HG03575 (cell line): Measurements from ENCODE around the gene AR.
"Not testable (repeated sequence)": the region's sequence is repeated elsewhere in the genome, so short reads cannot be mapped to it uniquely, and the experiment has no call there.

Experiments used
- ATAC-seq: cut with Tn5 transposase; IDR thresholded peaks from one replicate; pipeline ENCODE4 v1.9.1; 2021; ENCODE audit not compliant: unreplicated experiment, insufficient number of reproducible peaks, low FRiP score; ENCODE audit errors: extremely low read depth

The AR gene

GRCh38 chrX:67619253-67619652, 75.4 kb downstream of the AR start:
- no peak for ATAC-seq

DNA sequence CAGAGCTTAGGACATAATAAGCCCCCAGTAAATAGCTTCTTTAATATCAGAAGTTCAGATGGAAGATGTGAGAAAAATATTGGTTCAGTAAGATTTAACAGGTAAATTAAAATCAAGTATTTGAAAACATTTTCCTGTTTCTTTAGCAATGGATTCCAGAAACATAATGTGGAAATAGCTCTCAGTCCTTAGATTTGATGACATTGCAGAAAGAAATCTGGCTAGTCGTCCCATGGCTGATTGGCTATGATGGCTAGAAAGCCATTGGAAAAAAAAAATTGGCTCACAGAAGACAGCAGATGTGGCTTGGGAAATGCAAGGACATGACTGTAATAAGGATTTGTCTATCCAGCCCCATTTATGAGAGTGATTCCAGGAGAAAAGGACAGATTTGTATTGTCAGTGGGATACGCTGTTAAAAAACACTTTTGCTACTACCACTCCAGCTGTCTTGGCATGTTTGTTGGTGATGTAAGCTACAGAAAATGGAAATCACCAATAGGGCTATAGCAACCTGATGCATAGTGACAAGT, 78.3 kb downstream of the AR start:
- no peak for ATAC-seq

DNA sequence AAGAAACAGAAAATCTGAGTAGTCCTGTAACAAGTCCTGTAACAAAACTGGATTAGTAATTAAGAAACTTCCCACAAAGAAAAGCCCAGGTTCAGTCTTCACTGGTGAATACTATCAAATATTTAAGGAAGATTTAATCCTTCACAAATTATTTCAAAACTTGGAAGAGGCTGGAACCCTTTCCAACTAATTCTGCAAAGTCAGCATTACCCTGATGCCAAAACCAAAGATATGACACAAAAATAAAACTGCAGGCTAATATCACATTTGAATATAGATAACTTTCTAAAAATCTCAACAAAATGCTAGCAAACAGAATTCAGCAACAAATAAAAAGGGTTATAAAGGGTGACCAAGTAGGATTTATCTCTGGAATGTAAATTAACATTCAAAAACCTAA, 80.5 kb downstream of the AR start:
- ATAC-seq: no peak

- no peak for ATAC-seq
Measured at GRCh38 chrX:67635424-67635823, 91.6 kb downstream of the AR start.

DNA sequence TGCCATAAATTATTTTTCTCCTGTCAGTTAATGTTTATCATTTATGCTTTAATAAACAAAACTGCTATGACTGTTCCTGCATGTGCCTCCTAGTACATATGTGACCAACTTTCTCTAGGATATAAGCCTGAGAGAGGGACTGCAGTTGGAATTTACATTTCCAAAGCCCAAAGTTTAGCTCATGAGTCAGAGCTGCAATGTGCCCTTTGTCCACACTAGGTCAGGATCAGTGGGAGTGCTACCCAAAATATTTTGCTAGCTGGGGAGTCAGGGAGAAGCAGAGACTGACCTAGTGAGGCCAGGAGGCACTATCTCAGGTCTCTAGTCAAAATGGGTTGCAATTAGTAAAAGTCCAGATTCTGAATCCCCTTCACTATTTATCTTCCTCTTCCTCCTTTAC, 92.7 kb downstream of the AR start:
- ATAC-seq: no peak

DNA sequence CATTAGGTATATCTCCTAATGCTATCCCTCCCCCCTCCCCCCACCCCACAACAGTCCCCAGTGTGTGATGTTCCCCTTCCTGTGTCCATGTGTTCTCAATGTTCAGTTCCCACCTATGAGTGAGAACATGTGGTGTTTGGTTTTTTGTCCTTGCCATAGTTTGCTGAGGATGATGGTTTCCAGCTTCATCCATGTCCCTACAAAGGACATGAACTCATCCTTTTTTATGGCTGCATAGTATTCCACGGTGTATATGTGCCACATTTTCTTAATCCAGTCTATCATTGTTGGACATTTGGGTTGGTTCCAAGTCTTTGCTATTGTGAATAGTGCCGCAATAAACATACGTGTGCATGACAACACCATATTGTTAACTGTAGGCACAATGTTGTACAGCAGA, 93.5 kb downstream of the AR start:
- ATAC-seq: not testable (repeated sequence)

DNA sequence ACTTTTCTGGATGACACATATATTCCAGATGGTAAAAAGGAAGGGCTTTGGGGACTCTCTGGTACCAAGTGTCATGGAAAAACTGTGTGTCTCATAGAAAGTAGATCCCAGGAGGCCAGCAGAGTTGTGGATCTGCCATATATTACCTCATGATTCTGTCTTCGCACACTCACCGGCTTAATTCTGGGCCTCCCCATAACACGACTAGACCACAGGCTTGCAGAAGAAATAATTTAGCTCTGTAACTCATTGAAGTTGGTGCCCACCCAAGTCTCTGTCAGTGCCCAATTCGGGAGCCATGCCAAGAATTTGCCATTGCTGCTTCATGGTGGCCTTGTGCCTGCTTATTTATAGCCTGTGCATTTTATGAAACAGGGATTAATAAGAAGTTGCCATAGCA, 104.5 kb downstream of the AR start:
- ATAC-seq: no peak

GRCh38 chrX:67651437-67652142, 107.8 kb downstream of the AR start:
- no peak for ATAC-seq

DNA sequence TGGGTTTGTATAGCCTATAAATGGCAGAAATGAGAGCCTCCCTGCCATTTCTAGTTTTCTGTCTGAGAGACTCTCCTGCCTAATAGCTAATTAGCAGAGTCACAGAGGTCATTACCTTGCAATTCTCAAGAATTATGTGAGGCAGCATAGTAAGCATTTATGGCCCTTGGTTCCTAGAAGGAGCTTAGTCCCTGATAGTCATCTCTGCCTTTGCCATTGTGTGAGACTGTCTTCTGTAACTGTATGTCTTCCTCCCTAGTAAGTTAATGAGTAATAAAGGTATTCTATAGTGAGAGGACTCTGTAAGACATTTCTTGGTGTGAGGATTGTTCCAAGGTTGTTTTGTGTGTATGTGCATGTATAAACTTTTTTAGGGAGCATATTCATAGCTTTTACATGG, 108.7 kb downstream of the AR start:
- no peak for ATAC-seq

GRCh38 chrX:67654301-67654700, 110.5 kb downstream of the AR start:
- no peak for ATAC-seq

DNA sequence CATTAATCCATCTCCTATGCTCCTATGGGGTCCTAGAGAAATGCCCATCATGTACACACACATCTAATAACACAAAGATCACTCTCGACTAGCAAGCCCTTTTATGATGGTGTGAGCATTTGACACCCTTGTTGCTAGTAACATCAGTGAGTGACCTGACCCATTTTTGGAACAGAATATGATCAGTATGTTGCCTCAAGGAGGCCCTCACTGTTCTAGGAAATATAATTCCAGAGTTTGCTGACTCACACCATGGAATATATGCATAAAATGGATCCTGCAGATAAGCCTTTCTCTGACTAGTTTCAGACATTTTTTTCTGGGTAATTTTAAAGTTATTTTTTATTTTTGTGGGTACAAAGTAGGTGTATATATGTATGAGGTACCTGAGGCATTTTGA, 121.8 kb downstream of the AR start:
- ATAC-seq: no peak

- ATAC-seq: not testable (repeated sequence)
Measured at GRCh38 chrX:67670717-67671116, 126.9 kb downstream of the AR start.

- no peak for ATAC-seq
Measured at GRCh38 chrX:67673741-67674274, 130.0 kb downstream of the AR start.

DNA sequence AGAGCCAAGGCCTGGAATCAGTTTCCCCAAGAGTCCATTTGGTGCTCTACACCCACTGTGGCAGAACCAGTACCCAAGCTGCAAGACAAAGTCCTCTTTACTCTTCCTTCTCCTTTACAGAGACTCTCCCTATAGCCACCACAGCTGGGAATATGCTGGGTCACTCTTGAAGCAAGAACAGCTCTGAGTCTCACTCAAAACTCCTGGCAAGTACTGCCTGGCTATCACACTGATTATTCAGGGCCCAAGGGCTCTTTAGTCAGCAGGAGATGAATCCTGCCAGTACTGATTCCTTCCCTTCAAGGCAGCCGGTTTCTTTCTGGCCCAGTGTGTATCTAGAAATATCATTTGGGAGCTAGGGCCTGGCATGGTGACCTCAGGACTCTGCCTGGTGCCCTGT, 130.9 kb downstream of the AR start:
- ATAC-seq: no peak

GRCh38 chrX:67684136-67684535, 140.3 kb downstream of the AR start:
- no peak for ATAC-seq

DNA sequence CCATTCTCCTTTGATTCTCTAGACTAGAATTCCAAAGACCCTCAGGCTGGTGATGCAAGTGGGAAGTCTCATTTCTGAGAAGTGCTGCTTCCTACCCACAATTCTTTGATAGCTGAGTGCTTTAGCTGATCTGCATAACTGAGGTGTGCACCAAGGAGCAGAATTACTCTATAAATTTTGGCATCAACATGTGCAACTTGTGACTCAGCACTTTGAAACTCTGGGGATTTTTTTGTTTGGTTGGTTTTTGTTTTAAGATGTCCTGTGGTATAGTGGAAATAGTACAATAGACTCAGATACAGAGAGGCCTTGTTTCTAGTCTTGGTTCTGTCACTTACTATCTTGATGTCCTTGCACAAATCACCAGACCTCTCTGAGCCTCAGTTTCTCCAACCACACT, 148.4 kb downstream of the AR start:
- no peak for ATAC-seq

DNA sequence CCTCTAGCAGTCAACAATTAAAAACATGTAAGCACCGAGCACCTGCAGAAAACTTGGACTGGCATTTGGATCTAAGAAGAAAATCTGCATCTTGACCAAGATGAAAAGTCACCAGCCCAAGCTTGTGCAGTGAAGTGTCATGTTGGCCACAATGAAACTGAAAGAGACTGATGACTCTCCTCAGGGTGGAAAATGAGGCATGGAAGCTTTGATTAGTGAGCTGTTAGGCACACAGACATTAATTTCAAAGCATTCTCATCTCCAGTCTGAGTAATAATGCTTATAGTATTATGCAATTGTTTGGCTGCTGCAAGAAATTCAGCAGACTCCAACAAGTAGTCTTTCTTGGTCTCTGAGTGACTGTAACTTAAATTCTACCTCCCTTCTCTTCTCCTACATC, 150.1 kb downstream of the AR start:
- ATAC-seq: no peak

DNA sequence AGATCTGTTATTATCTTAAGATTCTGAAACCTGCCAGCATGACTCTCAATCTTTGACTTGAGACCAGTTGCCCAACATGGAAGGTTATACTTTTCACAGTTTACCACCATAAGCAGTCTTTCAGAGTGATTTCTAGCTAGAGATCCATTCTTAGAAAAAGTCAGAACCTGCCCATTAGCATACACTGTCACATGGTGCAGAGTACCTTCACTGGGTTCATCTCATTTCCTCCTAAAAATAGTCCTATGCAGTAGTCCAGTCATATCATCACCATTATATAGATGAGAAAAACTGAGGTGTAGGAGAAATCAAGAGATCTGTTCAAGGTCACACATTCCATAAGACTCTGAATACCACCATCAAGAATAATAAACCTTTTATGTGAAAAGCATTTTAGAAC, 153.6 kb downstream of the AR start:
- no peak for ATAC-seq

DNA sequence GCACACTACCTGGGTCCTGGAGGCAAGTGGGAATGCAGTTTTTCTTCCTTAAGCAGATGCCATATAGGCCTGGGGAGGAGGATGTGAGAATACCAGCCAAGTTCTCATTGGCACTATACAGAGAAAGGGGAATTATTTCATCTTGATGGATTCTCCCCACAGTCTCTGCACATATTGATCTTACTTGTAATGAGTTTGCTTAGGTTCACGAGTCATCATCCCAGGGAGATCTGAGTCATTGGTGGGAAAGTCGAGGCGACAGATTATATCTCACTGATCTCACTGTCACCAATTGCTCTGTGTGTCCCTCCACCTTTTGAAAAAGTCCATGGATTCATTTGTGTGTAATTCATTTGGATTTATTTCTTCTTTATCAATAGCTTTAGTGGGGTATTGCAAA, 156.8 kb downstream of the AR start:
- ATAC-seq: no peak

DNA sequence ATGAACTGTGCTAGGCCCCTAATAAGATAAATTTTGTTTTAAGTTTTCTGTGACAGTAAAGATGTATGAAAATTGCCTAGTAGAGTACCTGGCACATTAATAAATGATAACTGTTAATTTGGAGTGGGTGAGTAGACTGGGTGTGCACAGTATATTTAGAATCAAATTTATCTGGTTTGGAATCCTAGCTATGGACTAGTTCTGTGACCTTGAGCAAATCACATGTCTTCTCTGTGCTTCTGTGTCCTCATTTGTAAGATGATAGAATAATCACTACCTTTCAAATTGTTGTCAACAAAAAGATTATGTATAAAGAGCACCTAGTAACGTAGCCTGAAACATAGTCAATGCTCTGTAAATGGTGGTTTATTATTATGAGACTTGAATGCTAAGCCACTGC, 170.2 kb downstream of the AR start:
- no peak for ATAC-seq

DNA sequence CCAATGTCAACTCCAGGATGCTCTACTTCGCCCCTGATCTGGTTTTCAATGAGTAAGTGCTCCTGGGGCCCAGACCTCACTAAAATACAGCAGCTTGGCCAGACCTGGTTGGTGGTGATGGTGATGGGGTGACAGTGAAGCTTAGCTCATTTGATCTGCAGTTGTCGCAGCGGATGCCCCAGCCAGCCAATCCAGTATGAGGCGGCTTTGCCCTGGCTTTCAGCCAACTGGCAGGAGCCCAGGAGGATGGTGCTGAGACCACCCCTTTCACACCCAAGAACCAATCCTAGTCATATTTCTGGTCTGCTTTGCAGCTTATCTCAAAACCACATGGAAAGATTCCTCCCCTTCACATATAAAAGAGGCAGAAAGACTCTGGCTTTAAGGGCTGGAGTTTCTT, 173.8 kb downstream of the AR start:
- ATAC-seq: no peak
